Gastroesophageal sphincter (tissue), 3 donors: ENCODE measurements around the gene BCL2A1.

Experiments used
- CTCF ChIP-seq, 4 experiments: fragments of 200-600 bp in 2 of 4; fragments of 450-650 bp in 2 of 4; sonication (generic) in 1 of 4; IDR thresholded peaks; one replicate each; pipeline ENCODE4 v1.5.1; 2017 to 2019; ENCODE audit warnings: antibody characterized with exemption in 4 of 4, mild to moderate bottlenecking in 2 of 4, moderate library complexity in 2 of 4
- EP300 ChIP-seq: sonication (generic); formaldehyde crosslinking; IDR thresholded peaks from one replicate; pipeline ENCODE4 v1.6.1; 2017; ENCODE audit warnings: antibody characterized with exemption, mild to moderate bottlenecking
- POLR2A ChIP-seq, 2 donors: fragments of 450-650 bp; IDR thresholded peaks; one replicate each; pipeline ENCODE4 v1.6.1; 2017; ENCODE audit warnings: antibody characterized with exemption in 2 of 2, mild to moderate bottlenecking in 2 of 2, moderate library complexity in 1 of 2

GRCh38 chr15:79919749-79920511 lies 51.1 kb downstream of the BCL2A1 start:
- TF ChIP-seq CTCF (IDR thresholded peaks at IDR 0.05): no peak
- TF ChIP-seq EP300: no peak
- TF ChIP-seq POLR2A (IDR thresholded peaks at IDR 0.05): no peak
